Measurements from ENCODE around the gene LPP.
A peak's percentile ranks its signal among the peaks of the same experiment; 100 is the strongest.
"Not testable (repeated sequence)": the region's sequence is repeated elsewhere in the genome, so short reads cannot be mapped to it uniquely, and the experiment has no call there.

LPP gene

GRCh38 chr3:188154014-188154808 lies at the start of gene LPP:
Gene LPP, plus strand, starts transcription at chr3:188154157. Its CDS starts 251,964 bp downstream, at chr3:188406121.
- DNase-seq (ENCODE audit: low read depth in 2 of 2) = peak; percentile 65 to 72

- DNase-seq (ENCODE audit: low read depth in 2 of 2) = no peak
Observed at GRCh38 chr3:188106006-188106405, 48.0 kb upstream of the LPP start.

GRCh38 chr3:188106454-188106853 lies 47.5 kb upstream of the LPP start:
- DNase-seq (ENCODE audit: low read depth in 2 of 2) = no peak

DNA sequence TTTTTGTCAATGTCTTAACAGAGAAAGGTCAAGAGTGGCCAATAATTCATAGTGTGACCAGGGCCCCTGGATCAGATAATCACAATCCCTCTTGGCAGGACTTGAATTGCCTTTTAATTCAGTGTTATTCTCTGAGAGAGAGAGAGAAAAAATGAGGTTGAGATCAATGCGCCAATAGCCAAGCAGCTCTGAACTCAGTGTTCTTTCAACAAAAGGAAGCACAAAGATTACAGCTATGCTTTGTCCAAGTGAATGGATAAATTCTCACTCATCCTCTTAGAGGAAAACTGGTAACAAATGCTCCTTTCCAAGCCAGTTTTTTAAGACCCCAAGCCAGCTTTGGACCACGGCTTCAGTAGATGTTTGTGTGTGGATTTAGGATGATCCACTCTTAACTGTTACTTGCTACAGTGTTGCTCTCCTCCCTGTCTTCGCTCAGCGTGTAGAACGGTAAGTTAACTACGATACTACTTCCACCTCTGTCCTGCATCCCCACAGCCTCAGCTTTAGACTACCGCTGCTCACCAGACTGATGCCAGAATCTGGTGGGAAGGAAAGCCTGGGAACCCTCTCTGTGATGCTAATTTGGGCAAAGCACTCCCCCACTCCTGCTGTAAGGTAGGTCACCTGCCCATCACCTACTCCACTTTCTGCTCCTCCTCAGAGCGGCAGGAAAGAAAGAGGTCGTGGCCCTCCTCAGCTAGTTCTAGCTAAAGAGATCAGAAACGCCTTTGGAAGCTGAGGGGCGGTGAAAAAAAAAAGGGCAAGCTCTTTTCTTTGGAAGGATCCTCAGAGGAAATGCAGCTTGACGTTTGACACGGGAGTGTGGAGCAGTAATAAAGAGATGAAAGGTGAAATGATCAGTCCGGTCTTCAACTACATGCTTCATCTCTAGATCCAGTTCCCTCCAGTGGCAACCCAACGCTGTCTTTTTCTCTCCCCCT lies 46.8 kb upstream of the LPP start:
- no peak for DNase-seq (ENCODE audit: low read depth in 2 of 2)

- no peak for DNase-seq (ENCODE audit: low read depth in 2 of 2)
Observed at GRCh38 chr3:188108703-188109412, 45.1 kb upstream of the LPP start.

GRCh38 chr3:188111002-188111584 lies 42.9 kb upstream of the LPP start:
- no peak for DNase-seq (ENCODE audit: low read depth in 2 of 2)

GRCh38 chr3:188113756-188114155 lies 40.2 kb upstream of the LPP start:
- DNase-seq (ENCODE audit: low read depth in 2 of 2) = no peak

- no peak for DNase-seq (ENCODE audit: low read depth in 2 of 2)
Observed at GRCh38 chr3:188119846-188120245, 34.1 kb upstream of the LPP start.

DNA sequence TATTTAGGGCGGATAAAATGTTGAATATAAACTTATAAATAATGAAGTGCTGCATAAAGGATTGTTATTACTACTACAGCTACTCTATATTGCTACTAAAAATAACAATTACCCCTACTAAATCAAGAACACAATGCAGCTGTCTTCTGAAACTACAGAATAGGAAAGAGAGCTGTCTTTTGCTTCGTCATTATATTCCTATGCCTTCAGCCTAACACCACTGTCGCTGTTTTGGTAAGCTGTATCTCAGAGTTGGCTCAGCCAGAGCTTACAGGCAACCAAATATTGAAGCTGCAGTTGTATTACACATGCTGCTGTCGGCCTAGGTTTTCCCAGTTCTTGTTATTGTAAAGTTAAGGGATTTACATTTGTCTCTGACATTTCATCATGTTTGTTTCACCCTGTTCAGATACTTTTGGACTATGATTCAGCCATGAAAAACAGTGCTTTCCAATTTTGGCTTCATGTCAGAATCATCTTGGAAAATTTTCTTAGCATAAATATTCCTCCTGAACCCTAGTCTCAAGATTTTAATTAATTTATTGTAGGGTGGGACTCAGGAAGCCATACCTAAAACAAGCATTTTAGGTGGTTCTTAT lies 31.3 kb upstream of the LPP start:
- no peak for DNase-seq (ENCODE audit: low read depth in 2 of 2)

DNA sequence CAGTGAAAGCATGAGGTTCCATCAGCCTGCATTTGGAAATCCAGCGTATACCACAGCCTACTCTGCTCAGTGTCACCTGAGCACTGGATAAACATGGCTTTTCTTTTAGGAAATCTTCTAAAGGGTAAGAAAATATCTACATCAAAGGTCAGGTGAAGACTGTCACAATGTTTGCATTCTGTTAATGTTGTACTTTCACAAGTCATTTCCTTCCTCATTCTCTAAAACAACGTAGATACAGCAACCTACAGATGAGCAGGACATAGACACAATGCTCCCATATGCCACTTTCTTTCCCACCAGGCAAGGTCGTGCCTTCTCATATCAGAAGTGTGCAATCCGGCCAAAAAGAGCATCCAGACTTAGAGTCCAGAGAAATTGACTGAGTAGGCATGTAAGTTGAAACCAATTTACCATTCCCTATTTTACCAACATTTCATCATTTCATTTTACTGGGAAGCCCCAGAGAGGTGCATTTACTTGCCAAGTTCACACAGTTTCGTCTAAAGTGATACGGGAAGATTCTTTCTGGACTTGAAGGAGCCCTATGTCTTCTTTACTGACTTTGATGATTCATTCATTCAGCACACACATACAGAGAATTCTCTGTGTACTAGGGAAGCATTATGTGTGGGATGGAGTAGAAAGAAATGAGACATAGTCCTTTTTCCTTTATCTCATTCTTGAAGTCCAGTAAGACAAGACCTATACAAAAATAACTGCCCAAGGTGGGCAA lies 30.6 kb upstream of the LPP start:
- no peak for DNase-seq (ENCODE audit: low read depth in 2 of 2)

GRCh38 chr3:188124184-188124583 lies 29.8 kb upstream of the LPP start:
- no peak for DNase-seq (ENCODE audit: low read depth in 2 of 2)

DNA sequence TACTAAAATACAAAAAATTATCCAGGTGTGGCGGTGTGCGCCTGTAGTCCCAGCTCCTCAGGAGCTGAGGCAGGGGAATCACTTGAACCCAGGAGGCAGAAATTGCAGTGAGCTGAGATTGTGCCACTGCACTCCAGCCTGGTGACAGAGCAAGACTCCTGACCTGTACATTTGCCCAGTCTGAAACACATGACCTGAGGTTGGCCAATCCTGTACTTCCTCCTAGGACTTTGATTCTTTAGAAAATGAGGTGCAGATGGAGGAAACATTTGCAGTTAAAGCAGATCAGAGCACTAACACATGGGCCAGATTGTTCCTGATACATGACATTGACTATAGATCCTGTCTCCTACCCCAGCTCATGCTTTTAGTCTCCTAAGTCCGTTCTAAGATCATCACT lies 28.9 kb upstream of the LPP start:
- DNase-seq (ENCODE audit: low read depth in 2 of 2) = no peak

DNA sequence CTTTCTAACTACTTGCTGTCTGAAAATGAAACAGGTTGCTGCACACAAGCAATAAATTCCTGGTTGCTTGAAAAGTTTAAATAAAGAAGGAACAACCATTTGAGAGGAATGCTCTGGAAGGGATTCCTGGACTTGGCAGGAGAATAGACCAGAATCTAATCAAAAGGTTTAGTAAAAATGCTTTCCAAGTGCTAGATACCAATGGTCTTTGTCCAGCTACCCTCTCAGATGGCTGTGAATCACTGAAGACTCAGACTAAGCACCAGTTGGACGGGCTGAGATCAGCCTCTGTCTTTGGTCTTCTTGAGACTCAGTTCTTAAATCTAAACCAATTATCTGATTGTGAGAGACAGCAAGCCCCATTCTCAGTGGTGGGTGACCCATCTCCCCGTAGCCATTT lies 27.7 kb upstream of the LPP start:
- no peak for DNase-seq (ENCODE audit: low read depth in 2 of 2)

DNA sequence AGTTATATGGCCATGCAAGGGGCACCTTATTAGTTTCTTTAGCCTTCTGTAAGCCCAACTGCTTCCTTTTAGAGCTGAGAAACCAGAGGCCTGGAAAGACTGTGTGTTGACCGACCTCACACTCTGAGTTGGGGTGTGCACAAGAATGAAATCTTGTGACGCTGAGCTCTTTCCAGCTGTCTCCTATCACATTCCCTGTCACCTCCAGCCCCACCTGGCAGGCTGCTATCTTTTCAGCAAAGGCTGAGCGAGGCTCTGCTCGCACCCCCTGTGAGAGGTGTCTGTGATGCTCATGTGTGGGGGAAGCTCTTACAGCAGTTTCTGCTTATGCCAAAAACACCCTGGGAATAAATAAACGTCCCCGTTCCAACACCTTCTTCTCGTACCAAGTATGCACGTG lies 27.0 kb upstream of the LPP start:
- no peak for DNase-seq (ENCODE audit: low read depth in 2 of 2)

DNA sequence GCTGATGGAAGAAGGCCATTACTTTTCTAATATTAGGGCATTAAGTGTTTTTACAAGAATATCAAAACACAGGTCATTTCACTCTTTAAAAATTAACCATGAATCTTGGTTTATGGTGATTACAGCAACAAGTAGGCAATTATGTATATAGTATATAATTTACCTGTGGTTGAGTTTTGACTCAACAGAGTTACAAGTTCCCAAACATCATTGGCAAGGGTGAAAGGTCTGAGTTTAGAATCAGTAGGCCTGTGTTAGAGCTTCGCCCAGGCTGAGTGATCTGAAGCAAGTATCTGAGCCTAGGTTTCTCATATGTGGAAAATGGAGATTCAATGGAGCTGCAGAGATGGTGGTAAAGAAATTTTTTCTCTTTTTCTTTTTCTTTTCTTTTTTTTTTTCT lies 25.1 kb upstream of the LPP start:
- no peak for DNase-seq (ENCODE audit: low read depth in 2 of 2)

DNA sequence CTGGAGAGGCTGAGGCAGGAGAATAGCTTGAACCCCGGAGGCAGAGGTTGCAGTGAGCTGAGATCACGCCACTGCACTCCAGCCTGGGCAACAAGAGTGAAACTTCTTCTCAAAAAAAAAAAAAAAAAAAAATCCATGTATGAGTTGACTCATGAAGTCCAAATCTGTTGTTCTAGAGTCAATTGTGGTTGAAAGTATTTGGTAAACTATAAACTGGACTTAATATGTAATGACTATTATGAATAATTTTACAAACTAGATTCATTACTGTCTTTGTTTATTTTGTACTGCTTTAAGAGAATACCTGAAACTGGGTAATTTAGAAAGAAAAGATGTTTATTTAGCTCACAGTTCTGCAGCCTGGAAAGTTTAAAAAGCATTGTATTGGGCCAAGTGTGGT lies 22.9 kb upstream of the LPP start:
- DNase-seq (ENCODE audit: low read depth in 2 of 2) = not testable (repeated sequence)

GRCh38 chr3:188133219-188133618 lies 20.7 kb upstream of the LPP start:
- DNase-seq (ENCODE audit: low read depth in 2 of 2) = no peak

DNA sequence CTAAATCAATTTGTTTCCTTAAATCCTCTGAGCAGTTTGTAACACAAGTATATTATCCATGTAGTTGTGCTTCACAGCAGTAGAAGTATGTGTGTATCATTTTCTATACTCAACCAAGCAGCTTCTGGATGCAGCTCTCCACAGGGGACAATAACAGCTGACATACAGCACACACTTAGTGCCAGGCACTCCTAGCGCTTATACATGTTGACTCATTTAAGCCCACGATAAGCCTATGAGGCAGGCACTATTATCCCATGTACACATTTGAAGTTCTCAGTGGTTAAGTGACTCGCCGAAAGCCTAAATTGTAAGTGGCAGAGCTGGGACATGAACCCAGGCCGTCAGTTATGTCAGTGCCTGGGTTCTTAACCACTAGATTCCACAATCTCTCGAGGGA lies 20.3 kb upstream of the LPP start:
- DNase-seq (ENCODE audit: low read depth in 2 of 2) = no peak

- DNase-seq (ENCODE audit: low read depth in 2 of 2) = no peak
Observed at GRCh38 chr3:188134079-188134478, 19.9 kb upstream of the LPP start.

DNA sequence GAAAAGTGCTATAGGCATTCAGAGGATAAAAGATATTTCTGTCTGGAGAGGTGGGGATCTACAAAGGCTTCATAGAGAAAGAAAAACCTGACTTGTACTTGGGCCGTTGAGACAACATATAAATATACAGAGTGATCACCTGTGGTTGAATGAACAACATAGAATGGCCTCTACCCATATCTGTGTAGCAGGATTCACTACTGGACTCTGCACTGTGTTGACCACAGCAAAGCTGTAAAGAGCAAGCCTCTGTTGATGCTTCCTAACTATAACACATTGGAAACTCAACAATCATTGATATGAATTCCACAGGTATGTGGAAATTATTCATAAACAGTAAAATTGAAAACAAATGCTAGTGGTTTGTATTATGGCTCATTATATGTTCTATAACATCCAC lies 19.1 kb upstream of the LPP start:
- no peak for DNase-seq (ENCODE audit: low read depth in 2 of 2)

DNA sequence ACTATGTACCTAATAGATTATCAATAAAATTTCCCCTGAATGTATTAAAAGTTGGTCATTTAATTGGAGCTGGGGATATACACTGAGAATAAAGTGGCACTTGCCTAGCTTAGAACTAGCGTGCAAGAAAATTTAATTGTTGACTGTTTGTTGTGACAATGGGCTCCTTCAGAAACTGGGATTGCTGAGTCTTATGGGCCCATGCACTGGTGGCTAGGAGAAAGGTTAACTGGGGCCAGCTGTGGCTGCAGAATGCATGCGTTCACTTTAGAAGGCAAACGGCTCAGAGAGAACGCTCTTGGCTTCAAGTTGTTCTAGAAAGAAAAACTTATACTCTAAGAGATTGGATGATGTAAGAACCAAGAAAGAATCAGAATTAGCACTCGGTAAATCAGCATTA lies 18.7 kb upstream of the LPP start:
- DNase-seq (ENCODE audit: low read depth in 2 of 2) = no peak

All from stimulated activated CD4-positive, alpha-beta T cell treated with anti-CD3 and anti-CD28 coated beads, Interleukin-4, amount 100 ng/mL, for 48 hours (primary cell).